ENCODE data around the gene PTPN4.

The PTPN4 gene

GRCh38 chr2:119782308-119783027 is 22.7 kb downstream of the PTPN4 start:
- no peak for TF ChIP-seq CTCF (IDR thresholded peaks at IDR 0.05; ENCODE audit: insufficient read depth, low read depth, low read length, missing control alignments)
- H3K4me3 ChIP-seq (ENCODE audit: low read length): no peak overlapping the region
- no peak for DNase-seq (ENCODE audit: low read depth)

- H3K4me3 ChIP-seq (ENCODE audit: low read length): no peak overlapping the region
- no peak for DNase-seq (ENCODE audit: low read depth)
- TF ChIP-seq CTCF (IDR thresholded peaks at IDR 0.05; ENCODE audit: insufficient read depth, low read depth, low read length, missing control alignments): no peak
Observed at GRCh38 chr2:119784876-119785275, 25.2 kb downstream of the PTPN4 start.

GRCh38 chr2:119786295-119786694 is 26.6 kb downstream of the PTPN4 start:
- H3K4me3 ChIP-seq (ENCODE audit: low read length): no peak overlapping the region
- TF ChIP-seq CTCF (IDR thresholded peaks at IDR 0.05; ENCODE audit: insufficient read depth, low read depth, low read length, missing control alignments): no peak
- no peak for DNase-seq (ENCODE audit: low read depth)

GRCh38 chr2:119788752-119789151 is 29.0 kb downstream of the PTPN4 start:
- no peak for TF ChIP-seq CTCF (IDR thresholded peaks at IDR 0.05; ENCODE audit: insufficient read depth, low read depth, low read length, missing control alignments)
- DNase-seq (ENCODE audit: low read depth): no peak
- H3K4me3 ChIP-seq (ENCODE audit: low read length): no peak overlapping the region

- H3K4me3 ChIP-seq (ENCODE audit: low read length): no peak overlapping the region
- DNase-seq (ENCODE audit: low read depth): no peak
- no peak for TF ChIP-seq CTCF (IDR thresholded peaks at IDR 0.05; ENCODE audit: insufficient read depth, low read depth, low read length, missing control alignments)
Observed at GRCh38 chr2:119790466-119790865, 30.7 kb downstream of the PTPN4 start.

- no peak for TF ChIP-seq CTCF (IDR thresholded peaks at IDR 0.05; ENCODE audit: insufficient read depth, low read depth, low read length, missing control alignments)
- DNase-seq (ENCODE audit: low read depth): no peak
- no peak overlapping the region for H3K4me3 ChIP-seq (ENCODE audit: low read length)
Observed at GRCh38 chr2:119792907-119793312, 33.2 kb downstream of the PTPN4 start.

- no peak overlapping the region for H3K4me3 ChIP-seq (ENCODE audit: low read length)
- no peak for DNase-seq (ENCODE audit: low read depth)
- TF ChIP-seq CTCF (IDR thresholded peaks at IDR 0.05; ENCODE audit: insufficient read depth, low read depth, low read length, missing control alignments): no peak
Observed at GRCh38 chr2:119794237-119794636, 34.5 kb downstream of the PTPN4 start.

Data from epithelial cell of esophagus (primary cell).